CD8-positive, alpha-beta memory T cell (primary cell): ENCODE results near the gene UBASH3A. TPM values are rescaled to one million over a fixed set of nuclear protein-coding genes. Genes with fewer than 3 reads are reported as not detected.

ENCODE experiments used
- CTCF ChIA-PET: fragments of 350-600 bp; sonication (Branson Sonifier 250); formaldehyde crosslinking; loops from one replicate; lab custom pipeline; 2021; ENCODE audit warnings: antibody characterized with exemption; lab: Charles Lee
- POLR2A ChIA-PET: fragments of 350-600 bp; sonication (Branson Sonifier 250); formaldehyde crosslinking; loops from one replicate; lab custom pipeline; 2021; ENCODE audit warnings: antibody characterized with exemption; lab: Charles Lee
- DNase-seq, 5 donors: peaks; one replicate each; pipeline versions ENCODE4 v3.0.0 to v3.0.0-alpha.2; 2020 to 2022; ENCODE audit warnings: mixed read lengths in 1 of 5
- H3K27ac ChIP-seq: one replicate; pipeline ENCODE4 v1.7.0; 2013; ENCODE audit warnings: low read depth, mild to moderate bottlenecking, low read length, moderate library complexity
- H3K27me3 ChIP-seq: 2 replicates; pipeline ENCODE4 v1.7.0; 2013; ENCODE audit warnings: low read length, mild to moderate bottlenecking; ENCODE audit not compliant: insufficient read depth, poor library complexity, severe bottlenecking
- H3K36me3 ChIP-seq: 2 replicates; pipeline ENCODE4 v1.7.0; 2013; ENCODE audit warnings: mild to moderate bottlenecking, low read length, moderate library complexity; ENCODE audit not compliant: insufficient read depth
- H3K4me1 ChIP-seq: 2 replicates; pipeline ENCODE4 v1.7.0; 2013; ENCODE audit warnings: mild to moderate bottlenecking, low read length, moderate library complexity; ENCODE audit not compliant: insufficient read depth
- H3K4me3 ChIP-seq: 2 replicates; pipeline ENCODE4 v1.7.0; 2013; ENCODE audit warnings: mild to moderate bottlenecking, low read length
- H3K9me3 ChIP-seq: 2 replicates; pipeline ENCODE4 v1.7.0; 2013; ENCODE audit warnings: mild to moderate bottlenecking, low read length
- H3K27ac Mint-ChIP-seq, 8 donors: one replicate each; pipeline ENCODE4 v1.8.0; 2020 to 2021; ENCODE audit warnings: mixed read lengths in 8 of 8, mild to moderate bottlenecking in 6 of 8, inconsistent platforms in 3 of 8, moderate library complexity in 3 of 8
- H3K27me3 Mint-ChIP-seq, 2 donors: one replicate each; pipeline ENCODE4 v1.8.0; 2020 to 2021; ENCODE audit warnings: mixed read lengths in 2 of 2, mild to moderate bottlenecking in 1 of 2, moderate library complexity in 1 of 2
- H3K36me3 Mint-ChIP-seq, 3 donors: one replicate each; pipeline ENCODE4 v1.8.0; 2020 to 2021; ENCODE audit warnings: mixed read lengths in 3 of 3, inconsistent platforms in 1 of 3, mild to moderate bottlenecking in 1 of 3
- H3K4me1 Mint-ChIP-seq, 3 donors: one replicate each; pipeline ENCODE4 v1.8.0; 2020 to 2021; ENCODE audit warnings: mixed read lengths in 3 of 3, inconsistent platforms in 1 of 3, mild to moderate bottlenecking in 1 of 3
- H3K4me3 Mint-ChIP-seq, 7 donors: one replicate each; pipeline ENCODE4 v1.8.0; 2020 to 2021; ENCODE audit warnings: mixed read lengths in 7 of 7, mild to moderate bottlenecking in 6 of 7, moderate library complexity in 4 of 7, inconsistent platforms in 2 of 7
- H3K9me3 Mint-ChIP-seq, 5 donors: one replicate each; pipeline ENCODE4 v1.8.0; 2020 to 2022; ENCODE audit warnings: mixed read lengths in 5 of 5, mild to moderate bottlenecking in 3 of 5, moderate library complexity in 2 of 5, inconsistent platforms in 1 of 5
- polyA plus RNA-seq: library from polyadenylated mRNA; unstranded; fragments of 300-500 nt; fragmentation: Illumina TruSeq; gene quantifications from one replicate; pipeline ENCODE4 v1.2.3, GENCODE V29; 2021
- total RNA-seq, 2 experiments: library from RNA; stranded (reverse); gene quantifications; one replicate each; pipeline ENCODE4 v1.2.3, GENCODE V29; 2021

Gene UBASH3A
- total and polyA plus RNA-seq, 3 experiments from 2014 or later: 36.4 to 55.1 (median 38.7) TPM

DNA sequence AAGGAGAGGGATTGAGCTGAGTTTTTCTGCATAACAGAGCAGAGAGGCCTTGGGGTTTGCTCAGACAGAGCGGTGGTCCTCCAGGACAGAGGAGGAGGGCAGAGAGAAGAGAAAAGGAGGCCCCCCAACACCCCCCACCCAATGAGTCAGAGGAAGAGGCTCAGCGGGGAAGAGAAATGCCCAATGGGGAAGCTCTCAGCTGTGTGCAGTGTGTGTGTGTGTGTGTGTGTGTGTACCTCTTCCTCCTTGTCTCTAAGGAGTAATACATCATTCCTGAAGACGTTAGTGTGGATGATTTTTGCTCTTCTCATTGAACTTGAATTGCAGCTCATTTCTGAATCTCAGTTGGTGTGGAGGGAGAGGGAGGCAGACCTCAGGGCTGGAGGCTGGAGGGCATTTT lies 16.5 kb upstream of the UBASH3A start:
- Histone ChIP-seq H3K4me3 (no peak overlapping the region), H3K4me1 (peaks cover 27% of the 10 kb centered on the region), H3K36me3 (no peaks in the 10 kb centered on the region), H3K27ac (no peak overlapping the region), H3K9me3 (peaks cover under 1% of the 10 kb centered on the region), H3K27me3 (no peaks in the 10 kb centered on the region)
- Mint-ChIP-seq H3K9me3 (peaks cover 0 to 7% (median 6%) of the 10 kb centered on the region in 5 donors), H3K4me1 (peaks cover 28 to 44% (median 31%) of the 10 kb centered on the region in 3 donors), H3K4me3 (no peak overlapping the region), H3K27me3 (peaks cover 0 to 7% of the 10 kb centered on the region in 2 donors), H3K36me3 (peaks cover 0 to 6% (median 2%) of the 10 kb centered on the region in 3 donors), H3K27ac (peak overlapping the region in 1 of 8 donors; percentile 52)
- CTCF ChIA-PET: no interaction called here
- POLR2A ChIA-PET: interaction anchor here (0.5 kb wide), 1 partner anchor 8 kb away, joined by 5 read pairs; no protein-coding TSS in a partner anchor
- no peak for DNase-seq

- POLR2A ChIA-PET: no interaction called here
- Histone ChIP-seq H3K27ac (no peak overlapping the region), H3K27me3 (no peaks in the 10 kb centered on the region), H3K36me3 (no peaks in the 10 kb centered on the region), H3K4me1 (peaks cover 35% of the 10 kb centered on the region), H3K9me3 (no peaks in the 10 kb centered on the region), H3K4me3 (no peak overlapping the region)
- Mint-ChIP-seq H3K27ac (peak overlapping the region in 1 of 8 donors; percentile 79), H3K36me3 (peaks cover 0 to 2% (median 0%) of the 10 kb centered on the region in 3 donors), H3K27me3 (peaks cover 0 to 7% of the 10 kb centered on the region in 2 donors), H3K9me3 (peaks cover 0 to 3% (median 2%) of the 10 kb centered on the region in 5 donors), H3K4me3 (no peak overlapping the region), H3K4me1 (peaks cover 33 to 51% (median 39%) of the 10 kb centered on the region in 3 donors)
- DNase-seq: no peak
- CTCF ChIA-PET: no interaction called here
These were observed 15.8 kb upstream of the UBASH3A start for GRCh38 chr21:42387843-42388340.

- ChIA-PET POLR2A (no interaction called here), CTCF (no interaction called here)
- no peak overlapping the region for H3K4me3 ChIP-seq
- H3K9me3 ChIP-seq: no peaks in the 10 kb centered on the region
- no peak overlapping the region for H3K27ac ChIP-seq
- H3K36me3 ChIP-seq: no peaks in the 10 kb centered on the region
- H3K27me3 ChIP-seq: no peaks in the 10 kb centered on the region
- H3K4me1 Mint-ChIP-seq: peaks cover 38 to 57% (median 48%) of the 10 kb centered on the region in 3 donors
- peak overlapping the region; percentile 23 to 83 (median 67) for H3K4me3 Mint-ChIP-seq
- peaks cover 45% of the 10 kb centered on the region for H3K4me1 ChIP-seq
- peak in 2 of 5 donors; percentile 17 to 25 for DNase-seq
- peaks cover 0 to 7% of the 10 kb centered on the region in 2 donors for H3K27me3 Mint-ChIP-seq
- peaks cover 0 to 2% (median 0%) of the 10 kb centered on the region in 3 donors for H3K36me3 Mint-ChIP-seq
- peaks cover 0 to 3% (median 2%) of the 10 kb centered on the region in 5 donors for H3K9me3 Mint-ChIP-seq
- H3K27ac Mint-ChIP-seq: peak overlapping the region in 7 of 8 donors; percentile 23 to 87 (median 79)
These were observed 14.8 kb upstream of the UBASH3A start for GRCh38 chr21:42388740-42389448.

GRCh38 chr21:42389449-42389835 lies 14.3 kb upstream of the UBASH3A start:
- H3K27me3 Mint-ChIP-seq: peaks cover 0 to 7% of the 10 kb centered on the region in 2 donors
- Histone ChIP-seq H3K9me3 (no peaks in the 10 kb centered on the region), H3K27me3 (no peaks in the 10 kb centered on the region), H3K36me3 (no peaks in the 10 kb centered on the region), H3K4me3 (no peak overlapping the region), H3K4me1 (peaks cover 44% of the 10 kb centered on the region), H3K27ac (no peak overlapping the region)
- ChIA-PET CTCF (no interaction called here), POLR2A (no interaction called here)
- DNase-seq: no peak
- peaks cover 35 to 52% (median 48%) of the 10 kb centered on the region in 3 donors for H3K4me1 Mint-ChIP-seq
- peak overlapping the region in 6 of 8 donors; percentile 25 to 87 (median 80) for H3K27ac Mint-ChIP-seq
- H3K36me3 Mint-ChIP-seq: peaks cover 0 to 2% (median 0%) of the 10 kb centered on the region in 3 donors
- H3K9me3 Mint-ChIP-seq: peaks cover 0 to 3% (median 0%) of the 10 kb centered on the region in 5 donors
- peak overlapping the region; percentile 13 to 83 (median 67) for H3K4me3 Mint-ChIP-seq

DNA sequence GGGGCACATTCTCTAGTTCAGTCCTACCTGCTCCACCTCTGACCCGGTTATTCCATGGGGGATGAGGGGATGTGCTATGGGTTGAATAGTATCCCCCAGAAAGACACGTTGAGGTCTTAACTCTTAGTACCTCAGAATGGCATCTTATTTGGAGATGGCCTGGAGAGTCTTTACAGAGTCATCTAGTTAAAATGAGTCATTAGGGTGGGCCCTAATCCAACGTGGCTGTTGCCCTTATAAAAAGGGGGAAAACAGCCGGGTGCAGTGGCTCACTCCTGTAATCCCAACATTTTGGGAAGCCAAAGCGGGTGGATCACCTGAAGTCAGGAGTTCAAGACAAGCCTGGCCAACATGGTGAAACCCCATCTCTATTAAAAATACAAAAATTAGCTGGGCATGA lies 13.5 kb upstream of the UBASH3A start:
- Mint-ChIP-seq H3K4me3 (no peak overlapping the region), H3K9me3 (no peaks in the 10 kb centered on the region), H3K4me1 (peaks cover 32 to 45% (median 44%) of the 10 kb centered on the region in 3 donors), H3K27ac (peak overlapping the region in 1 of 8 donors; percentile 40), H3K27me3 (peaks cover 0 to 7% of the 10 kb centered on the region in 2 donors), H3K36me3 (peaks cover 0 to 2% (median 0%) of the 10 kb centered on the region in 3 donors)
- Histone ChIP-seq H3K4me1 (peaks cover 36% of the 10 kb centered on the region), H3K9me3 (no peaks in the 10 kb centered on the region), H3K4me3 (no peak overlapping the region), H3K27ac (no peak overlapping the region), H3K36me3 (no peaks in the 10 kb centered on the region), H3K27me3 (no peaks in the 10 kb centered on the region)
- no peak for DNase-seq
- POLR2A ChIA-PET: no interaction called here
- CTCF ChIA-PET: no interaction called here

DNA sequence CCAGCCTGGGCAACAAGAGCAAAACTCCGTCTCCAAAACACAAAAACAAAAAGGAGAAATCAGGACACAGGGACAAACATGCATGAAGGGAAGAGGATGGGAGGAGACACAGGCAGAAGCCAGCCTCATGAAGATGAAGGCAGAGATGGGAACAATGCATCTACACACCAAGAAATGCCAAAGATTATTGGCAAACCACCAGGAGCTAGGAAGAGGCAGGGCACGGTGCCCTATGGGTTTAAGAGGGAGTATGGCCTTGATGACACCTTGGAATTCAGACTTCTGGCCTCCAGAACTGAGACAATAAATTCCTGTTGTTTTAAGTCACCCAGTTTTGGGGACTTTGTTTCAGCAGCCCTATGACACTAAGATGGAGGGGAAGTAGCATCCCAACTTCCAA lies 13.0 kb upstream of the UBASH3A start:
- ChIA-PET CTCF (no interaction called here), POLR2A (no interaction called here)
- Histone ChIP-seq H3K27ac (no peak overlapping the region), H3K4me1 (peaks cover 35% of the 10 kb centered on the region), H3K36me3 (no peaks in the 10 kb centered on the region), H3K9me3 (no peaks in the 10 kb centered on the region), H3K4me3 (no peak overlapping the region), H3K27me3 (no peaks in the 10 kb centered on the region)
- Mint-ChIP-seq H3K4me1 (peaks cover 29 to 43% (median 41%) of the 10 kb centered on the region in 3 donors), H3K27me3 (peaks cover 0 to 7% of the 10 kb centered on the region in 2 donors), H3K36me3 (peaks cover 0 to 2% (median 0%) of the 10 kb centered on the region in 3 donors), H3K9me3 (no peaks in the 10 kb centered on the region), H3K4me3 (peak overlapping the region in 1 of 7 donors; percentile 45), H3K27ac (peak overlapping the region in 1 of 8 donors; percentile 39)
- no peak for DNase-seq

DNA sequence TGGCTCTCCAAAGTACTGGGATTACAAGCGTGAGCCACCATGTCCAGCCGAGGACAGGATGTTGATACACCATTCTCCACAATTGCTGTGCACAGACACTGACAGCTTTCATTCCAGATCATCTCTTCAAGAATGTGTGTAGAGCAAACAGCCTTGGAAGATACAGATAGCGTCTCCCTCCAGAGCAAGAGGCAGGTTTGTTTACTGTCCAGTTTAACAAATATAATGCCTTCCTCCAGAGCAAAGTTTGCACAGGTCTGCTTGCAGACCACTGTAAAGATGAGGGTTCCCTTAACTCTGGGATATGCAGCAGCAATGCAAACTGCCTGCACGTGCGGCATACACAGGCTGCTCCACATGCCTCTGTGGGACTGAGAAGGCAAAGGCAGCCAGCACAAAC lies 12.4 kb upstream of the UBASH3A start:
- H3K27me3 ChIP-seq: no peaks in the 10 kb centered on the region
- H3K4me3 ChIP-seq: no peak overlapping the region
- no peak for DNase-seq
- Mint-ChIP-seq H3K36me3 (peaks cover 0 to 2% (median 0%) of the 10 kb centered on the region in 3 donors), H3K27ac (peak overlapping the region in 1 of 8 donors; percentile 77), H3K4me1 (peaks cover 29 to 43% (median 41%) of the 10 kb centered on the region in 3 donors), H3K9me3 (no peaks in the 10 kb centered on the region), H3K27me3 (peaks cover 0 to 7% of the 10 kb centered on the region in 2 donors), H3K4me3 (peak overlapping the region in 1 of 7 donors; percentile 36)
- H3K27ac ChIP-seq: no peak overlapping the region
- ChIA-PET POLR2A (interaction anchor here (2.4 kb wide), 1 partner anchor 13 kb away, joined by 19 read pairs; the partner anchor contains the start of gene UBASH3A), CTCF (no interaction called here)
- no peaks in the 10 kb centered on the region for H3K36me3 ChIP-seq
- H3K4me1 ChIP-seq: peaks cover 35% of the 10 kb centered on the region
- no peaks in the 10 kb centered on the region for H3K9me3 ChIP-seq
